Mammary epithelial cell (primary cell): ENCODE results near the gene CNTROB.

ENCODE experiments used
- CTCF ChIP-seq, 2 donors: IDR thresholded peaks in 1 of 2; conservative IDR thresholded peaks in 1 of 2; 2 replicates each; pipeline ENCODE4 v1.5.1; 2011 to 2012; ENCODE audit warnings: inconsistent platforms in 2 of 2, low read length in 2 of 2, mild to moderate bottlenecking in 2 of 2, control low read depth in 1 of 2, low read depth in 1 of 2; ENCODE audit not compliant: insufficient read depth in 1 of 2; ENCODE audit errors: extremely low read depth in 1 of 2
- EZH2 ChIP-seq: IDR thresholded peaks from 2 replicates; pipeline ENCODE4 v1.6.1; 2012; ENCODE audit warnings: low read length, inconsistent platforms, borderline replicate concordance

DNA sequence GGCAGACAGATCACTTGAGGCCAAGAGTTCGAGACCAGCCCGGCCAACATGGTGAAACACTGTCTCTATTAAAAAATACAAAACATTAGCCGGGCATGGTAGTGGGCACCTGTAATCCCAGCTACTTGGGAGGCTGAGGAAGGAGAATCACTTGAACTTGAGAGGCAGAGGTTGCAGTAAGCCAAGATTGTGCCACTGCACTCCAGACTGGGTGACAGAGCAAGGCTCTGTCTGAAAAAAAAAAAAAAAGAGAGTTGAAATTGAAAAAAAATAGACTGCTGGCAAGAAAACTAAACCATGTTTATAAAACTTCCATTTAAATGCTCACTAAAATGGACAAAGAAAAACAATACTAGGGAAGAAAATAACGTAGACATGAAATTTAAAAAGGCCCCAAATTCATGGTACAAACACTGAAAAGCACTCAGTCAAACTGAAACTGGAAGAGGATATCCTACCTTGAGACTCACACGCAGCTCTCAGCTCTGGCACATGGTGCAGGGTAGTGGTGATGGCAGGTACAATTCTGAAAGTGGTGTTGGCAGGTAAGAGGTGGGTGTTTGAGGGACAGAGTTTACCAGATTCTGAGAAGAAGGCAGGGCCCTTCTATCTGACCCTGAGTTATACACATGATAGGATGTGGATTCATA, 19.3 kb downstream of the CNTROB start:
- TF ChIP-seq CTCF (conservative IDR thresholded peaks at IDR 0.05 in 1 of 2, IDR thresholded peaks at IDR 0.05 in 1 of 2; ENCODE audit: extremely low read depth in 1 of 2, insufficient read depth in 1 of 2, low read depth in 1 of 2, low read length in 2 of 2) (no peak), EZH2 (no peak)
